T-helper 17 cell (primary cell): Measurements from ENCODE around the gene SNX27. TPM values are rescaled to one million over a fixed set of nuclear protein-coding genes. Genes with fewer than 3 reads are reported as not detected.
"Not testable (repeated sequence)": the region's sequence is repeated elsewhere in the genome, so short reads cannot be mapped to it uniquely, and the experiment has no call there.

Source experiments
- ATAC-seq: fragments of 150-1000 bp; cut with Tn5 transposase; 2 replicates; pipeline ENCODE4 v1.10.0; 2021; ENCODE audit warnings: mild to moderate bottlenecking, moderate library complexity
- DNase-seq, 3 donors: peaks; one replicate each; pipeline versions ENCODE4 v3.0.0 to v3.0.0-alpha.2; 2020 to 2021
- H3K9me3 ChIP-seq: one replicate; pipeline ENCODE4 v1.7.0; 2013; ENCODE audit warnings: low read length, mild to moderate bottlenecking; ENCODE audit not compliant: control insufficient read depth, poor library complexity, severe bottlenecking
- H3K27ac Mint-ChIP-seq: one replicate; pipeline ENCODE4 v1.8.0; 2022; ENCODE audit warnings: mild to moderate bottlenecking, moderate library complexity, mixed read lengths
- H3K27me3 Mint-ChIP-seq: one replicate; pipeline ENCODE4 v1.8.0; 2022; ENCODE audit warnings: mixed read lengths
- H3K36me3 Mint-ChIP-seq: one replicate; pipeline ENCODE4 v1.8.0; 2022; ENCODE audit warnings: low read depth, mixed read lengths
- H3K4me1 Mint-ChIP-seq: one replicate; pipeline ENCODE4 v1.8.0; 2022; ENCODE audit warnings: mild to moderate bottlenecking, mixed read lengths
- H3K4me3 Mint-ChIP-seq: one replicate; pipeline ENCODE4 v1.8.0; 2022; ENCODE audit warnings: mild to moderate bottlenecking, moderate library complexity, mixed read lengths
- total RNA-seq, 4 donors: library from RNA in 2 of 4; stranded (reverse) in 2 of 4; gene quantifications; one replicate each; pipeline ENCODE4 v1.2.3 and lab custom pipeline; 2022 to 2026

The SNX27 gene
- total RNA-seq, 2 donors from 2014 or later, result 19.6 to 22.8 TPM

- H3K27me3 Mint-ChIP-seq, result peaks cover 79% of the 10 kb centered on the region
- H3K36me3 Mint-ChIP-seq, result peaks cover 13% of the 10 kb centered on the region
- no peak overlapping the region for H3K4me3 Mint-ChIP-seq
- no peaks in the 10 kb centered on the region for H3K9me3 ChIP-seq
- ATAC-seq (no peak), DNase-seq (no peak)
- no peak overlapping the region for H3K27ac Mint-ChIP-seq
- H3K4me1 Mint-ChIP-seq, result peaks cover 4% of the 10 kb centered on the region
Measured at GRCh38 chr1:151729966-151730291, 118.1 kb downstream of the SNX27 start.

DNA sequence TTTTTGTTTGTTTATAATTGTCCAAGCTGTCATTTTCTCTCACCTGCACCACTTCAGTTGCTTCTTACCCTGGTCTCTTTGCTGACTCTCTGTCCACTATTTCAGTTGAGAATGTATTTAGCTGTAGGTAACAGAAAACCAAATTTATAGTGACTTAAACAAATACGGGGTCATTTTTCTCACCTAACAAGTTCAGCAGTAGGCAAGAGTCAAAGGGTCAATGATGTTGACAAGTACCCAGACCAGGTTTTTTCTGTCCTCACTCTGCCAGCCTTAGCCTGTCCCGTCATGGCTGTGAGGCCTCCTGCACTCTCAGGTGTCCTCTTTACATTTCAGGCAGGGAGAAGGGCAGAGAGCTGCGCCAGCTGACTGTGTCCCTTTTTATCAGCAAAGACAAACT, 121.3 kb downstream of the SNX27 start:
- Mint-ChIP-seq H3K36me3 (peaks cover 9% of the 10 kb centered on the region), H3K27ac (no peak overlapping the region), H3K4me3 (no peak overlapping the region), H3K27me3 (peaks cover 54% of the 10 kb centered on the region), H3K4me1 (peaks cover 6% of the 10 kb centered on the region)
- DNase-seq (no peak), ATAC-seq (no peak)
- H3K9me3 ChIP-seq, result no peaks in the 10 kb centered on the region

DNA sequence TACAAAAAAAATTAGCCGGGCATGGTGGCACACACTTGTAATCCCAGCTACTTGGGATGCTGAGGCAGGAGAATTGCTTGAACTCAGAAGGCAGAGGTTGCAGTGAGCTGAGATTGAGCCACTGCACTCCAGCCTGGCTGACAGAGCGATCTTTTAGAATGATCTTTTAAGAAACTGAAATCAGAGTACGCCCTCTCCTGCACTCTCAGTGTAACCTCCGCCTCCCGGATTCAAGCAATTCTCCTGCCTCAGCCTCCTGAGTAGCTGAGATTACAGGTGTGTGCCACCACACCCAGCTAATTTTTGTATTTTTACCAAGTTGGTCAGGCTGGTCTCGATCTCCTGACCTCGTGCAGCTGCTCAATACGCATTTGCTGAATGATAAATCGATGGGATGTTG, 122.1 kb downstream of the SNX27 start:
- not testable (repeated sequence) for H3K36me3 Mint-ChIP-seq, DNase-seq, H3K27ac Mint-ChIP-seq, H3K4me3 Mint-ChIP-seq, ATAC-seq, H3K9me3 ChIP-seq, H3K4me1 Mint-ChIP-seq
- H3K27me3 Mint-ChIP-seq, result peaks cover 48% of the 10 kb centered on the region

GRCh38 chr1:151737026-151737425, 125.2 kb downstream of the SNX27 start:
- no peaks in the 10 kb centered on the region for H3K9me3 ChIP-seq
- H3K27ac Mint-ChIP-seq, result no peak overlapping the region
- DNase-seq, result no peak
- H3K27me3 Mint-ChIP-seq, result peaks cover 19% of the 10 kb centered on the region
- peaks cover 7% of the 10 kb centered on the region for H3K36me3 Mint-ChIP-seq
- no peak for ATAC-seq
- no peak overlapping the region for H3K4me3 Mint-ChIP-seq
- H3K4me1 Mint-ChIP-seq, result peaks cover 6% of the 10 kb centered on the region

DNA sequence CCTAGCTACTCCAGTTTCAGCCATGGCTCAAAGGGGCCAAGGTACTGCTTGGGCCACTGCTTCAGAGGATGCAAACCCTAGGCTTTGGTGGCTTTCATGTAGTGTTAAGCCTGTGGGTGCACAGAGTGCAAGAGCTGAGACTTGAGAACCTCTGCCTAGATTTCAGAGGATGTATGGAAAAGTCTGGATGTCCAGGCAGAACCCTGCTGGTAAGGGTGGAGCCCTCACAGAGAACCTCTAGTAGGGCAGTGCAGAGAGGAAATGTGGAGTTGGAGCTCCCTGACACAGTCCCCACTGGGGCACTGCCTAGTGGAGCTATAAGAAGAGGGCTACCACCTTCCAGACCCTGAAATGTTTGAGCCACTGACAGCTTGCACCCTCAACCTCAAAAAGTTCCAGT, 125.6 kb downstream of the SNX27 start:
- ATAC-seq, result no peak
- H3K4me1 Mint-ChIP-seq, result peaks cover 6% of the 10 kb centered on the region
- no peak overlapping the region for H3K4me3 Mint-ChIP-seq
- H3K27ac Mint-ChIP-seq, result no peak overlapping the region
- no peaks in the 10 kb centered on the region for H3K9me3 ChIP-seq
- peaks cover 5% of the 10 kb centered on the region for H3K36me3 Mint-ChIP-seq
- no peak for DNase-seq
- H3K27me3 Mint-ChIP-seq, result peaks cover 14% of the 10 kb centered on the region

DNA sequence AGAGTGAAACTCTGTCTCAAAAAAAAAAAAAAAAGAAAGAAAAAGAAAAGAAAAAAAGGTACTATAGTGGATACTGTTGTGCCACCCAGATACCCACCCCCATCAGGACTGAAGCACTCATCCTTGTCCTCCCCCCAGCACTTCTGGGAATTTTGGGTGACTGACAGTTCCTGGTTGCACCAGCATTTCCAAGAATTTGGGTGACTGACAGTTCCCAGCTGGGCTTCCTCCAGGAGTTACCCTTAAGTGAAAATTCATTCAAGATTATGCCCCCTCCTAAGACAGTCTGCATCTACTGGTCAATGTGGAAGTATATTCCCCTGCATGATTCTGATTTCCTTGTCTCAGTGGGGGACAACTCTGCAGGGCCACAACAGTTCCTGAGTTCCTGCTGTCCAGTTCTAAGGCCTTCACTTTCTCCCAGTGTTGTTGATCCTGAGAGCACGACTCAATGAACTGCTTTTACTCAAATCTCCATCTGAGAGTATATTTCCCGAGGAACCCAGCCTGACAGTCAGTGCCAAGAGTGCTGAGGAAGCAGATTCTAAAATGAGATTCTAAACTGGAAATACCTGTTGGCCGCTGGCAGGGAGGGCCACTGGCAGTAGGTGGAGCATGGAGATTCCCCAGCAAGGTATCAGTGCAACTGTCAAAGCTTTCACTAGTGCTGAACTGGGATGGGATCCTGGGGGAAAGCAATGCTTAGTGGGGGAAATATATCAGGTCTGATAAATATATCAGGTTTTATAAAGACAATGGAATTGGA, 127.9 kb downstream of the SNX27 start:
- Mint-ChIP-seq H3K27ac (no peak overlapping the region), H3K36me3 (no peaks in the 10 kb centered on the region), H3K4me1 (peaks cover 5% of the 10 kb centered on the region), H3K4me3 (no peak overlapping the region), H3K27me3 (peaks cover 4% of the 10 kb centered on the region)
- no peaks in the 10 kb centered on the region for H3K9me3 ChIP-seq
- DNase-seq (no peak), ATAC-seq (no peak)

DNA sequence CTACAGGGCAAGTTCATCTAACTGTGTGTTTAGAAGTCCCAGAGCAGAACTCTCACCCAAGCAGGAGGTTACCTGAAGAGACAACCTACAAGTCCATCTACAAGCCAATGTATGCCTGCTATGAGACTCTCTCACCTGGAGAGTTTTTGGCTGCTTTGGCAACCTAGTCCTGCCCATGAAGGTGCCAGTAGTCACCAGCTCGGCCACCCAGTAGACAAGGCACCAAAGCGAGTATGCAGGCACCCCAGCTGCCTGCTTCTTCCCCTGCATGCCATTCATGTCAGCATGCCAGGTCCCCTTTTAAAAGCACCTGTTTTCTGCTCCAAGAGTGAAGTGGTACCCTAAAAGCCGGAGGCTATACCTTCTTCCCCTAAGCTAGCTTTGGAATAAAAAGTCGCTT, 129.7 kb downstream of the SNX27 start:
- no peak overlapping the region for H3K4me3 Mint-ChIP-seq
- H3K27me3 Mint-ChIP-seq, result no peaks in the 10 kb centered on the region
- DNase-seq (no peak), ATAC-seq (no peak)
- H3K4me1 Mint-ChIP-seq, result no peaks in the 10 kb centered on the region
- H3K9me3 ChIP-seq, result no peaks in the 10 kb centered on the region
- H3K27ac Mint-ChIP-seq, result no peak overlapping the region
- no peaks in the 10 kb centered on the region for H3K36me3 Mint-ChIP-seq

Other genes starting within 250 kb of the SNX27 start
- not detected for gene SELENBP1, start 239.3 kb upstream of the SNX27 start, total RNA-seq
- gene PSMB4, start 212.5 kb upstream of the SNX27 start, total RNA-seq, result 100 to 1,000 TPM; 283 to 299 TPM
- gene POGZ, start 152.6 kb upstream of the SNX27 start, total RNA-seq, result 100 to 1,000 TPM in 1 of 2 donors, 10 to 100 TPM in 1; 94.9 to 105 TPM
- under 1 TPM; 0.60 to 0.75 TPM for gene CGN, start 100.7 kb upstream of the SNX27 start, total RNA-seq
- 10 to 100 TPM; 11.4 to 18.2 TPM for gene TUFT1, start 71.7 kb upstream of the SNX27 start, total RNA-seq
- gene CELF3, start 104.8 kb downstream of the SNX27 start, total RNA-seq, result under 1 TPM in 1 of 2 donors, not detected in 1; 0.34 TPM
- gene RIIAD1, start 109.5 kb downstream of the SNX27 start, total RNA-seq, result not detected
- 100 to 1,000 TPM in 1 of 2 donors, 10 to 100 TPM in 1; 99.8 to 124 TPM for gene MRPL9, start 151.4 kb downstream of the SNX27 start, total RNA-seq
- 10 to 100 TPM; 11.3 to 17.7 TPM for gene TDRKH, start 178.4 kb downstream of the SNX27 start, total RNA-seq
- gene LINGO4, start 193.4 kb downstream of the SNX27 start, total RNA-seq, result 1 to 10 TPM in 1 of 2 donors, under 1 TPM in 1; 0.77 to 1.6 TPM
- gene RORC, start 219.8 kb downstream of the SNX27 start, total RNA-seq, result 10 to 100 TPM; 38.4 to 42.5 TPM
- 1 to 10 TPM; 1.9 to 2.3 TPM for gene C2CD4D, start 227.8 kb downstream of the SNX27 start, total RNA-seq
- gene THEM5, start 241.7 kb downstream of the SNX27 start, total RNA-seq, result under 1 TPM in 1 of 2 donors, not detected in 1; 0.89 TPM